Measurements from ENCODE around the gene ITIH2. TPM values are rescaled to one million over a fixed set of nuclear protein-coding genes. Genes with fewer than 3 reads are reported as not detected.
"Not testable (repeated sequence)": the region's sequence is repeated elsewhere in the genome, so short reads cannot be mapped to it uniquely, and the experiment has no call there.

Gene ITIH2
- total and polyA plus RNA-seq, 2 experiments from 2014 or later, result 70.2 to 181 TPM

GRCh38 chr10:7773845-7774801, 71.0 kb downstream of the ITIH2 start:
- H3K27ac ChIP-seq, result no peak overlapping the region
- no peak overlapping the region for H3K4me3 ChIP-seq
- H4K20me1 ChIP-seq (ENCODE audit: insufficient read depth, poor library complexity, severe bottlenecking), result no peaks in the 10 kb centered on the region
- no peaks in the 10 kb centered on the region for H3K4me1 ChIP-seq (ENCODE audit: insufficient read depth)
- no peaks in the 10 kb centered on the region for H3K36me3 ChIP-seq (replicated peaks; ENCODE audit: insufficient read depth, low read depth)
- no peak overlapping the region for H2AFZ ChIP-seq
- H3K9me3 ChIP-seq (ENCODE audit: low read depth), result no peaks in the 10 kb centered on the region
- 85% methylated on average over 10 of the region's 10 CpGs for WGBS (ENCODE audit: low lambda C conversion rate, missing lambda C conversion rate)
- no peaks in the 10 kb centered on the region for H3K27me3 ChIP-seq
- no peaks in the 10 kb centered on the region for H3K79me2 ChIP-seq
- H3K9me2 ChIP-seq (replicated peaks; ENCODE audit: insufficient read depth), result no peaks in the 10 kb centered on the region
- no peak for TF ChIP-seq CTCF (IDR thresholded peaks at IDR 0.05; ENCODE audit: poor library complexity)
- no peak for TF ChIP-seq EZH2phosphoT487 (IDR thresholded peaks at IDR 0.05; ENCODE audit: low read depth, severe bottlenecking, unreplicated experiment)
- TF ChIP-seq EZH2 (IDR thresholded peaks at IDR 0.05; ENCODE audit: borderline replicate concordance), result no peak
- DNase-seq (ENCODE audit: low spot score), result no peak
- H3K4me2 ChIP-seq, result no peak overlapping the region

GRCh38 chr10:7776777-7777176, 73.7 kb downstream of the ITIH2 start:
- WGBS (ENCODE audit: low lambda C conversion rate, missing lambda C conversion rate), result 100% methylated on average over 2 of the region's 2 CpGs
- H3K27me3 ChIP-seq, result no peaks in the 10 kb centered on the region
- H3K4me1 ChIP-seq (ENCODE audit: insufficient read depth), result no peaks in the 10 kb centered on the region
- no peak for DNase-seq (ENCODE audit: low spot score)
- H3K79me2 ChIP-seq, result peaks cover 7% of the 10 kb centered on the region
- no peak overlapping the region for H3K4me2 ChIP-seq
- H3K27ac ChIP-seq, result no peak overlapping the region
- H3K4me3 ChIP-seq, result no peak overlapping the region
- no peaks in the 10 kb centered on the region for H4K20me1 ChIP-seq (ENCODE audit: insufficient read depth, poor library complexity, severe bottlenecking)
- no peaks in the 10 kb centered on the region for H3K9me3 ChIP-seq (ENCODE audit: low read depth)
- H3K9me2 ChIP-seq (replicated peaks; ENCODE audit: insufficient read depth), result no peaks in the 10 kb centered on the region
- TF ChIP-seq CTCF (IDR thresholded peaks at IDR 0.05; ENCODE audit: poor library complexity) (no peak), EZH2 (IDR thresholded peaks at IDR 0.05; ENCODE audit: borderline replicate concordance) (no peak), EZH2phosphoT487 (IDR thresholded peaks at IDR 0.05; ENCODE audit: low read depth, severe bottlenecking, unreplicated experiment) (no peak)
- no peak overlapping the region for H2AFZ ChIP-seq
- H3K36me3 ChIP-seq (replicated peaks; ENCODE audit: insufficient read depth, low read depth), result no peaks in the 10 kb centered on the region

- not testable (repeated sequence) for H3K27ac ChIP-seq; H3K9me3 ChIP-seq (ENCODE audit: low read depth); H3K27me3 ChIP-seq; DNase-seq (ENCODE audit: low spot score); H3K4me1 ChIP-seq (ENCODE audit: insufficient read depth); H3K36me3 ChIP-seq (replicated peaks; ENCODE audit: insufficient read depth, low read depth); H3K9me2 ChIP-seq (replicated peaks; ENCODE audit: insufficient read depth); H3K4me2 ChIP-seq; H3K4me3 ChIP-seq; H2AFZ ChIP-seq
- Histone ChIP-seq H3K79me2 (peaks cover 61% of the 10 kb centered on the region), H4K20me1 (ENCODE audit: insufficient read depth, poor library complexity, severe bottlenecking) (peaks cover 13% of the 10 kb centered on the region)
- 99% methylated on average over 6 of the region's 6 CpGs for WGBS (ENCODE audit: low lambda C conversion rate, missing lambda C conversion rate)
These were observed 79.1 kb downstream of the ITIH2 start for GRCh38 chr10:7782194-7782593.

DNA sequence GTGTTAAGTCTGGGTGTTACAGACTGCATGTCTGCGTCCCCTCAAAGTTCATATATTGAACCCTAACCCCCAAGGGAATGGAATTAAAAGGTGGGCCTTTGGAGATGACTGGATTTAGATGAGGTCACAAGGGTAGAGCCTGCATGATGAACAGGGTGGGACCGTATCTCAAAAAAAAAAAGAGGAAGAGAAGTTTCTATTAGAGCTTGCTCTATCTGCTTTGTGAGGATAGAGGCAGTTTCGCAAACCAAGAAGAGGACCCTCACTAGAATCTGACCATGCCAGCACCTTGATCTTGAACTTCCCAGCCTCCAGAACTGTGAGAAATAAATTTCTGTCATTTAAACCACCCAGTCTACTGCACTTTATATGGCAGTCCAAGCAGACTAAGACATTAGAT, 83.3 kb downstream of the ITIH2 start:
- 93% methylated on average over 3 of the region's 3 CpGs for WGBS (ENCODE audit: low lambda C conversion rate, missing lambda C conversion rate)

More for the DNA sequence above, 83.3 kb downstream of the ITIH2 start:
- Histone ChIP-seq H3K79me2 (peaks cover 95% of the 10 kb centered on the region), H3K36me3 (replicated peaks; ENCODE audit: insufficient read depth, low read depth) (no peaks in the 10 kb centered on the region), H4K20me1 (ENCODE audit: insufficient read depth, poor library complexity, severe bottlenecking) (peaks cover 40% of the 10 kb centered on the region), H3K9me3 (ENCODE audit: low read depth) (no peaks in the 10 kb centered on the region), H3K4me3 (peak overlapping the region; percentile 80), H3K27me3 (no peaks in the 10 kb centered on the region), H2AFZ (no peak overlapping the region), H3K4me2 (peak overlapping the region; percentile 92), H3K9me2 (replicated peaks; ENCODE audit: insufficient read depth) (no peaks in the 10 kb centered on the region), H3K4me1 (ENCODE audit: insufficient read depth) (peaks cover 23% of the 10 kb centered on the region), H3K27ac (no peak overlapping the region)
- DNase-seq (ENCODE audit: low spot score), result no peak
- TF ChIP-seq CTCF (IDR thresholded peaks at IDR 0.05; ENCODE audit: poor library complexity) (no peak), EZH2phosphoT487 (IDR thresholded peaks at IDR 0.05; ENCODE audit: low read depth, severe bottlenecking, unreplicated experiment) (no peak), EZH2 (IDR thresholded peaks at IDR 0.05; ENCODE audit: borderline replicate concordance) (no peak)

Measured in hepatocyte (in vitro differentiated cells).